ENCODE results near the gene DENND2C.

GRCh38 chr1:114638910-114639309, 30.9 kb downstream of the DENND2C start:
- no peak for TF ChIP-seq CTCF (IDR thresholded peaks at IDR 0.05; ENCODE audit: insufficient read depth, low read length)
- TF ChIP-seq GABPA (IDR thresholded peaks at IDR 0.05; ENCODE audit: low read depth): no peak
- TF ChIP-seq POLR2AphosphoS5 (IDR thresholded peaks at IDR 0.05; ENCODE audit: low read depth): no peak
